Coronary artery (tissue), 2 donors: ENCODE results near the gene TMC7.
"Not testable (repeated sequence)": the region's sequence is repeated elsewhere in the genome, so short reads cannot be mapped to it uniquely, and the experiment has no call there.

Experiments
- DNase-seq: peaks from one replicate; pipeline ENCODE4 v3.0.0-alpha.2; 2017; ENCODE audit warnings: low spot score
- H3K27ac ChIP-seq, 2 donors: fragments of 200-600 bp; sonication (generic); one replicate each; pipeline ENCODE4 v1.5.1; 2016 to 2019
- H3K4me3 ChIP-seq: fragments of 200-600 bp; sonication (generic); 2 replicates; pipeline ENCODE4 v1.5.1; 2016; ENCODE audit warnings: mild to moderate bottlenecking, moderate library complexity
- TF ChIP-seq, protein P1 (sequence below): fragments of 200-600 bp; sonication (generic); IDR thresholded peaks from one replicate; pipeline ENCODE4 v1.5.1; 2019; ENCODE audit warnings: antibody characterized with exemption

Gene TMC7

GRCh38 chr16:18943414-18943813 lies 40.3 kb upstream of the TMC7 start:
- TF ChIP-seq, protein P1, sequence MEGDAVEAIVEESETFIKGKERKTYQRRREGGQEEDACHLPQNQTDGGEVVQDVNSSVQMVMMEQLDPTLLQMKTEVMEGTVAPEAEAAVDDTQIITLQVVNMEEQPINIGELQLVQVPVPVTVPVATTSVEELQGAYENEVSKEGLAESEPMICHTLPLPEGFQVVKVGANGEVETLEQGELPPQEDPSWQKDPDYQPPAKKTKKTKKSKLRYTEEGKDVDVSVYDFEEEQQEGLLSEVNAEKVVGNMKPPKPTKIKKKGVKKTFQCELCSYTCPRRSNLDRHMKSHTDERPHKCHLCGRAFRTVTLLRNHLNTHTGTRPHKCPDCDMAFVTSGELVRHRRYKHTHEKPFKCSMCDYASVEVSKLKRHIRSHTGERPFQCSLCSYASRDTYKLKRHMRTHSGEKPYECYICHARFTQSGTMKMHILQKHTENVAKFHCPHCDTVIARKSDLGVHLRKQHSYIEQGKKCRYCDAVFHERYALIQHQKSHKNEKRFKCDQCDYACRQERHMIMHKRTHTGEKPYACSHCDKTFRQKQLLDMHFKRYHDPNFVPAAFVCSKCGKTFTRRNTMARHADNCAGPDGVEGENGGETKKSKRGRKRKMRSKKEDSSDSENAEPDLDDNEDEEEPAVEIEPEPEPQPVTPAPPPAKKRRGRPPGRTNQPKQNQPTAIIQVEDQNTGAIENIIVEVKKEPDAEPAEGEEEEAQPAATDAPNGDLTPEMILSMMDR = no peak
- Histone ChIP-seq H3K27ac (no peak overlapping the region), H3K4me3 (no peak overlapping the region)
- no peak for DNase-seq

DNA sequence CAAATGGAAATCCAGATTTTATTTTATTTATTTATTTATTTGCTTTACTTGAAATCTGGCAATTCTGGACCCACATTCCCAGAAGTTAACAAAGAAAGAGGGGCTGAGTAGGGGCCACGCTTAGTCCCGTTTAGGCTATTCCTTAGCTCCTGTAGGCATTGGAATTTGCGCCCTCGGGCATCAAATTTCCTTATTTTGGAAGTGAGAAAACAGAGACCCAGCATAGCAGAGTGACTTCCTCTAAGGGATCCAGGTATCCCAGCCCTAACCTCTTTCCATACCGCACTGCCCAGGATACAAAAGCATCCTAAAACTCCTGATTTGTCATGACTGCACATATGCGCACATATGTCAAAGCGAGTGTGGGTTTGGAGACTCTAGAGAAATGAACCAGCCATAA lies 38.5 kb upstream of the TMC7 start:
- TF ChIP-seq, protein P1 = no peak
- no peak overlapping the region for H3K4me3 ChIP-seq
- H3K27ac ChIP-seq = no peak overlapping the region
- DNase-seq = no peak

GRCh38 chr16:18948372-18949020 lies 35.2 kb upstream of the TMC7 start:
- TF ChIP-seq, protein P1 = no peak
- Histone ChIP-seq H3K4me3 (no peak overlapping the region), H3K27ac (no peak overlapping the region)
- DNase-seq = no peak

- Histone ChIP-seq H3K27ac (no peak overlapping the region), H3K4me3 (no peak overlapping the region)
- no peak for DNase-seq
- TF ChIP-seq, protein P1 = no peak
Measured at GRCh38 chr16:18950469-18951185, 33.1 kb upstream of the TMC7 start.

GRCh38 chr16:18953547-18953946 lies 30.2 kb upstream of the TMC7 start:
- DNase-seq = no peak
- Histone ChIP-seq H3K4me3 (no peak overlapping the region), H3K27ac (no peak overlapping the region)
- TF ChIP-seq, protein P1 = no peak

GRCh38 chr16:18955874-18956580 lies 27.7 kb upstream of the TMC7 start:
- not testable (repeated sequence) for H3K4me3 ChIP-seq, H3K27ac ChIP-seq, DNase-seq

- not testable (repeated sequence) for H3K27ac ChIP-seq, DNase-seq, H3K4me3 ChIP-seq
Measured at GRCh38 chr16:18956658-18957241, 27.0 kb upstream of the TMC7 start.
